SU-DHL-6 (cell line): ENCODE measurements around the gene GMDS.

Experiments used
- H2AFZ ChIP-seq: fragments of 200-600 bp; sonication (generic); 2 replicates; pipeline ENCODE4 v1.6.1; 2014; ENCODE audit warnings: low read depth, mild to moderate bottlenecking, moderate library complexity, mixed read lengths, antibody characterized with exemption, low read length; ENCODE audit not compliant: severe bottlenecking
- H3F3A ChIP-seq: fragments of 200-600 bp; shearing (Covaris generic); 2 replicates; pipeline ENCODE4 v1.6.0; 2016; ENCODE audit warnings: antibody characterized with exemption, mild to moderate bottlenecking; ENCODE audit not compliant: insufficient read depth
- H3K27ac ChIP-seq: fragments of 200-600 bp; sonication (generic); 2 replicates; pipeline ENCODE4 v1.5.1; 2016; ENCODE audit warnings: low read depth, mild to moderate bottlenecking, low read length, moderate library complexity, mixed read lengths
- H3K27me3 ChIP-seq: fragments of 200-600 bp; sonication (generic), shearing (Covaris generic); 2 replicates; pipeline ENCODE4 v1.6.0; 2014; ENCODE audit warnings: mild to moderate bottlenecking, low read length
- H3K36me3 ChIP-seq: fragments of 200-600 bp; sonication (generic); 2 replicates; pipeline ENCODE4 v1.6.1; 2014; ENCODE audit warnings: mild to moderate bottlenecking, low read length, mixed read lengths
- H3K4me2 ChIP-seq: fragments of 300-600, 200-600 bp; shearing (Covaris generic), sonication (generic); 2 replicates; pipeline ENCODE4 v1.6.0; 2014; ENCODE audit warnings: low read length, low read depth, mild to moderate bottlenecking; ENCODE audit not compliant: poor library complexity, severe bottlenecking
- H3K4me3 ChIP-seq: fragments of 200-600 bp; sonication (generic); 2 replicates; pipeline ENCODE4 v1.5.1; 2014; ENCODE audit warnings: antibody characterized with exemption, low read length, mild to moderate bottlenecking, mixed read lengths; ENCODE audit not compliant: insufficient read depth, poor library complexity, severe bottlenecking
- H3K79me2 ChIP-seq: fragments of 200-600 bp; sonication (generic); 2 replicates; pipeline ENCODE4 v1.6.1; 2014; ENCODE audit warnings: mild to moderate bottlenecking, low read length, moderate library complexity; ENCODE audit not compliant: insufficient read depth
- H3K9ac ChIP-seq: fragments of 200-600 bp; sonication (generic); 2 replicates; pipeline ENCODE4 v1.7.0; 2014; ENCODE audit warnings: mild to moderate bottlenecking, low read length
- H3K9me2 ChIP-seq: fragments of 200-600 bp; sonication (generic); replicated peaks from 2 replicates; pipeline ENCODE4 v1.6.1; 2014; ENCODE audit warnings: low read length; ENCODE audit not compliant: insufficient read depth
- H3K9me3 ChIP-seq: fragments of 200-600 bp; sonication (generic); 2 replicates; pipeline ENCODE4 v1.6.1; 2014; ENCODE audit warnings: low read length, mixed read lengths; ENCODE audit not compliant: insufficient read depth
- H4K20me1 ChIP-seq: fragments of 200-600 bp; sonication (generic); 2 replicates; pipeline ENCODE4 v1.6.1; 2014; ENCODE audit warnings: low read depth, mild to moderate bottlenecking, antibody characterized with exemption, low read length, moderate library complexity, mixed read lengths
- CTCF ChIP-seq: fragments of 200-600 bp; sonication (generic); IDR thresholded peaks from one replicate; pipeline ENCODE4 v1.5.1; 2017; ENCODE audit warnings: antibody characterized with exemption, mild to moderate bottlenecking, low read length, moderate library complexity; ENCODE audit not compliant: insufficient read depth, poor library complexity, severe bottlenecking
- EZH2phosphoT487 ChIP-seq: fragments of 200-600 bp; sonication (generic), shearing (Covaris generic); conservative IDR thresholded peaks from 2 replicates; pipeline ENCODE4 v1.6.1; 2018; ENCODE audit warnings: mild to moderate bottlenecking, antibody characterized with exemption, low read length, moderate library complexity, mixed read lengths

Gene GMDS

GRCh38 chr6:2081155-2082138 lies 164.0 kb downstream of the GMDS start:
- no peak overlapping the region for H3K4me2 ChIP-seq
- H3K9ac ChIP-seq, result no peak overlapping the region
- H3K4me3 ChIP-seq, result no peak overlapping the region
- H3F3A ChIP-seq, result no peaks in the 10 kb centered on the region
- no peak overlapping the region for H3K27ac ChIP-seq
- H2AFZ ChIP-seq, result no peak overlapping the region
- no peak for TF ChIP-seq CTCF
- TF ChIP-seq EZH2phosphoT487, result no peak
- H3K27me3 ChIP-seq, result no peaks in the 10 kb centered on the region
- H3K9me2 ChIP-seq, result no peaks in the 10 kb centered on the region
- no peaks in the 10 kb centered on the region for H4K20me1 ChIP-seq
- no peaks in the 10 kb centered on the region for H3K36me3 ChIP-seq
- no peaks in the 10 kb centered on the region for H3K79me2 ChIP-seq
- H3K9me3 ChIP-seq, result no peaks in the 10 kb centered on the region; the same call in 1 of the 2 replicates

GRCh38 chr6:2078888-2079287 lies 166.5 kb downstream of the GMDS start:
- Histone ChIP-seq H3K9ac (no peak overlapping the region), H3K9me3 (no peaks in the 10 kb centered on the region; the same call in 1 of the 2 replicates), H3K27me3 (no peaks in the 10 kb centered on the region), H2AFZ (no peak overlapping the region), H3K79me2 (no peaks in the 10 kb centered on the region), H3K36me3 (no peaks in the 10 kb centered on the region), H3K4me3 (no peak overlapping the region), H3F3A (no peaks in the 10 kb centered on the region), H3K4me2 (no peak overlapping the region), H3K9me2 (no peaks in the 10 kb centered on the region), H4K20me1 (no peaks in the 10 kb centered on the region), H3K27ac (no peak overlapping the region)
- TF ChIP-seq CTCF (no peak), EZH2phosphoT487 (no peak)

- no peaks in the 10 kb centered on the region for H3K79me2 ChIP-seq
- no peak overlapping the region for H3K4me3 ChIP-seq
- no peaks in the 10 kb centered on the region for H3K9me2 ChIP-seq
- H3F3A ChIP-seq, result no peaks in the 10 kb centered on the region
- TF ChIP-seq CTCF (no peak), EZH2phosphoT487 (no peak)
- H3K4me2 ChIP-seq, result no peak overlapping the region
- H3K9me3 ChIP-seq, result no peaks in the 10 kb centered on the region; the same call in 1 of the 2 replicates
- no peaks in the 10 kb centered on the region for H4K20me1 ChIP-seq
- no peak overlapping the region for H2AFZ ChIP-seq
- no peak overlapping the region for H3K9ac ChIP-seq
- H3K27ac ChIP-seq, result no peak overlapping the region
- H3K36me3 ChIP-seq, result no peaks in the 10 kb centered on the region
- H3K27me3 ChIP-seq, result no peaks in the 10 kb centered on the region
Observed at GRCh38 chr6:2077826-2078225, 167.6 kb downstream of the GMDS start.
